Measurements from ENCODE around the gene PRR19.

PRR19 gene

DNA sequence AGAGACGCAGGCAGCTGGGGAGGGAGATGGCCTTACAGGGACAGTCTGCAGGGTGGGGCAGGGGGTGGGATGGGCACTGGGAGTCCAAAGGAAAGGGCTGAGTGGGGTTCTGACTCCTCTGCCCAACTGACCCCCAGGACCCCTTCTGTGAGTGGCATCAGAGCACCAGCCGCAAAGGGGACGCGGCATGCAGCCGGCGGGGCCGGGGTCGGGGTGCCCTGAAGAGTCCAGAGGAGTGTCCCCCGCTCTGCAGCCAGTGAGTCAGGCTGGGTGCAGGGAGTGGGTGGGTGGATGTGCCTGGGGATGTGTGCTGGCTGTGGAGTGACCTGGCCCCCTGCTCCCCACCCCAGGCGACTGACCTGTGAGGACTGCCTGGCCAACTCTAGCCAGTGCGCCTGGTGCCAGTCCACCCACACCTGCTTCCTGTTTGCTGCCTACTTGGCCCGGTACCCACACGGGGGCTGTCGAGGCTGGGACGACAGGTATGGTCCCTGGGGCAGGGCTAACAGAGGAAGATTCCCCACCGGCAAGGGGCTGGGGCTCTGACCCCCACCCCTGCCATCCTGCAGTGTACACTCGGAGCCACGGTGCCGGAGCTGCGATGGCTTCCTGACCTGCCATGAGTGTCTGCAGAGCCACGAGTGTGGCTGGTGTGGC lies 49.3 kb downstream of the PRR19 start:
- DNase-seq (ENCODE audit: low read depth in 1 of 2, low spot score in 1 of 2) = no peak
- Histone ChIP-seq H3K4me3 (replicated peaks; ENCODE audit: insufficient read depth, low read length) (no peak overlapping the region), H3K27me3 (ENCODE audit: insufficient read depth, poor library complexity, severe bottlenecking) (no peaks in the 10 kb centered on the region), H3K27ac (replicated peaks) (no peak overlapping the region)
- TF ChIP-seq GABPA (IDR thresholded peaks at IDR 0.05; ENCODE audit: low read depth) (no peak), POLR2AphosphoS5 (IDR thresholded peaks at IDR 0.05; ENCODE audit: low read depth) (no peak), SPI1 (IDR thresholded peaks at IDR 0.05; ENCODE audit: borderline replicate concordance, low read depth) (no peak)
- TF ChIP-seq, protein P1, sequence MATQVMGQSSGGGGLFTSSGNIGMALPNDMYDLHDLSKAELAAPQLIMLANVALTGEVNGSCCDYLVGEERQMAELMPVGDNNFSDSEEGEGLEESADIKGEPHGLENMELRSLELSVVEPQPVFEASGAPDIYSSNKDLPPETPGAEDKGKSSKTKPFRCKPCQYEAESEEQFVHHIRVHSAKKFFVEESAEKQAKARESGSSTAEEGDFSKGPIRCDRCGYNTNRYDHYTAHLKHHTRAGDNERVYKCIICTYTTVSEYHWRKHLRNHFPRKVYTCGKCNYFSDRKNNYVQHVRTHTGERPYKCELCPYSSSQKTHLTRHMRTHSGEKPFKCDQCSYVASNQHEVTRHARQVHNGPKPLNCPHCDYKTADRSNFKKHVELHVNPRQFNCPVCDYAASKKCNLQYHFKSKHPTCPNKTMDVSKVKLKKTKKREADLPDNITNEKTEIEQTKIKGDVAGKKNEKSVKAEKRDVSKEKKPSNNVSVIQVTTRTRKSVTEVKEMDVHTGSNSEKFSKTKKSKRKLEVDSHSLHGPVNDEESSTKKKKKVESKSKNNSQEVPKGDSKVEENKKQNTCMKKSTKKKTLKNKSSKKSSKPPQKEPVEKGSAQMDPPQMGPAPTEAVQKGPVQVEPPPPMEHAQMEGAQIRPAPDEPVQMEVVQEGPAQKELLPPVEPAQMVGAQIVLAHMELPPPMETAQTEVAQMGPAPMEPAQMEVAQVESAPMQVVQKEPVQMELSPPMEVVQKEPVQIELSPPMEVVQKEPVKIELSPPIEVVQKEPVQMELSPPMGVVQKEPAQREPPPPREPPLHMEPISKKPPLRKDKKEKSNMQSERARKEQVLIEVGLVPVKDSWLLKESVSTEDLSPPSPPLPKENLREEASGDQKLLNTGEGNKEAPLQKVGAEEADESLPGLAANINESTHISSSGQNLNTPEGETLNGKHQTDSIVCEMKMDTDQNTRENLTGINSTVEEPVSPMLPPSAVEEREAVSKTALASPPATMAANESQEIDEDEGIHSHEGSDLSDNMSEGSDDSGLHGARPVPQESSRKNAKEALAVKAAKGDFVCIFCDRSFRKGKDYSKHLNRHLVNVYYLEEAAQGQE (IDR thresholded peaks at IDR 0.05; ENCODE audit: insufficient replicate concordance, low read depth) = no peak
- TF ChIP-seq, protein P2, sequence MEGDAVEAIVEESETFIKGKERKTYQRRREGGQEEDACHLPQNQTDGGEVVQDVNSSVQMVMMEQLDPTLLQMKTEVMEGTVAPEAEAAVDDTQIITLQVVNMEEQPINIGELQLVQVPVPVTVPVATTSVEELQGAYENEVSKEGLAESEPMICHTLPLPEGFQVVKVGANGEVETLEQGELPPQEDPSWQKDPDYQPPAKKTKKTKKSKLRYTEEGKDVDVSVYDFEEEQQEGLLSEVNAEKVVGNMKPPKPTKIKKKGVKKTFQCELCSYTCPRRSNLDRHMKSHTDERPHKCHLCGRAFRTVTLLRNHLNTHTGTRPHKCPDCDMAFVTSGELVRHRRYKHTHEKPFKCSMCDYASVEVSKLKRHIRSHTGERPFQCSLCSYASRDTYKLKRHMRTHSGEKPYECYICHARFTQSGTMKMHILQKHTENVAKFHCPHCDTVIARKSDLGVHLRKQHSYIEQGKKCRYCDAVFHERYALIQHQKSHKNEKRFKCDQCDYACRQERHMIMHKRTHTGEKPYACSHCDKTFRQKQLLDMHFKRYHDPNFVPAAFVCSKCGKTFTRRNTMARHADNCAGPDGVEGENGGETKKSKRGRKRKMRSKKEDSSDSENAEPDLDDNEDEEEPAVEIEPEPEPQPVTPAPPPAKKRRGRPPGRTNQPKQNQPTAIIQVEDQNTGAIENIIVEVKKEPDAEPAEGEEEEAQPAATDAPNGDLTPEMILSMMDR (IDR thresholded peaks at IDR 0.05; ENCODE audit: insufficient read depth, low read length) = no peak

DNA sequence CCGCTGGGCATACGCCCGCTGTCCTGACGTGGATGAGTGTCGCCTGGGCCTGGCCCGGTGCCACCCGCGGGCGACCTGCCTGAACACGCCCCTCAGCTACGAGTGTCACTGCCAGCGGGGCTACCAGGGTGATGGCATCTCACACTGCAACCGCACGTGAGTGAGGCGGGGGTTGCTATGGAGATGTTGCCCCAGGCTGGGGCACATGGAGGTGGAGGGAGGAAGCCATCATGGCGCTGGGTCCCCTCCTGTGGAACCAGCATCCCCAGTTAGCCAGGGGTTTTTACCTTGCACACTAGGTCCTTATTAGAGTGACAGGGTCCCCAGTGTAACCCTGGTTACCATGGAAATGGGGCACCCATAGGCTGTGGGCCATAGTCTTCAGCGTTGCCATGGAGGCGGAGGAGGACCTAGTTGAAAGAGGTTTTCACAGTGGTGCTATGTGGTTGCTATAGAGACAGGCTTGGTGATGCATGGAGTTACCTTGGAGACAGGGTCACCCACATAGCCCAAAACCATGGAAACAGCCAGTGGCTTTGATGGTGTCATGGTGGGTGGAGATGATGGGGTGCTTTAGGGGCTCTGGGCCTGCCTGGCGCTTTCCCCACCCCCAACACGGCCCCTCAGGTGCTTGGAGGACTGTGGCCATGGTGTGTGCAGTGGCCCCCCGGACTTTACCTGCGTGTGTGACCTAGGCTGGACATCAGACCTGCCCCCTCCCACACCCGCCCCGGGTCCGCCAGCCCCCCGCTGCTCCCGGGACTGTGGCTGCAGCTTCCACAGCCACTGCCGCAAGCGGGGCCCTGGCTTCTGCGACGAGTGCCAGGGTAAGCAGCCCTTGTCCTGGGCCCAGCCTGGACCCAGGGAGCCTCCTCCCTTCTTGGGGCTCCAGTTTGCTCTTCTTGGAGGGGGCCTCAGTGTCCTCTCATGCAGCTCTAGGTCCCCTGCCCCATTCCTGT lies 50.6 kb downstream of the PRR19 start:
- no peaks in the 10 kb centered on the region for H3K27me3 ChIP-seq (ENCODE audit: insufficient read depth, poor library complexity, severe bottlenecking)
- TF ChIP-seq, protein P1 (IDR thresholded peaks at IDR 0.05; ENCODE audit: insufficient replicate concordance, low read depth) = no peak
- TF ChIP-seq GABPA (IDR thresholded peaks at IDR 0.05; ENCODE audit: low read depth) (no peak), POLR2AphosphoS5 (IDR thresholded peaks at IDR 0.05; ENCODE audit: low read depth) (no peak)
- no peak overlapping the region for H3K4me3 ChIP-seq (replicated peaks; ENCODE audit: insufficient read depth, low read length)
- no peak for DNase-seq (ENCODE audit: low read depth in 1 of 2, low spot score in 1 of 2)
- no peak overlapping the region for H3K27ac ChIP-seq (replicated peaks)

DNA sequence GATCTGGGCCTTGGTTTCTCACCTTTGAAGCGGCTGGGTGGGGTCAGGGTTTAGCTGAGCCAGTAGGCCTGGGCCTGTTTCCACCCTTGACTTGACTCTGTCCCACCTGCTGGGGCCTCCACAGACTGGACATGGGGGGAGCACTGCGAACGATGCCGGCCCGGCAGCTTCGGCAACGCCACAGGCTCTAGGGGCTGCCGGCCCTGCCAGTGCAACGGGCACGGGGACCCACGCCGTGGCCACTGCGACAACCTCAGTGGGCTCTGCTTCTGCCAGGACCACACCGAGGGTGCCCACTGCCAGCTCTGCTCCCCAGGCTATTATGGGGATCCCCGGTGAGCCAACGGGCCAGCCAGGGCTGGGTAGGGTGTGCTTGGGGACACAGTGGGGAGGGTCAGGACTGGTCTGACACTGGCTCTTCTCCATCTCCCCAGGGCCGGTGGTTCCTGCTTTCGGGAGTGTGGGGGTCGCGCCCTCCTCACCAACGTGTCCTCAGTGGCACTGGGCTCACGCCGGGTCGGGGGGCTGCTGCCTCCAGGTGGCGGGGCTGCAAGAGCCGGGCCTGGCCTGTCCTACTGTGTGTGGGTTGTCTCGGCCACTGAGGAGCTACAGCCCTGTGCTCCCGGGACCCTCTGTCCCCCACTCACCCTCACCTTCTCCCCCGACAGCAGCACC lies 51.5 kb downstream of the PRR19 start:
- TF ChIP-seq, protein P2 (IDR thresholded peaks at IDR 0.05; ENCODE audit: insufficient read depth, low read length) = no peak
- TF ChIP-seq GABPA (IDR thresholded peaks at IDR 0.05; ENCODE audit: low read depth) (no peak), POLR2AphosphoS5 (IDR thresholded peaks at IDR 0.05; ENCODE audit: low read depth) (no peak), SPI1 (IDR thresholded peaks at IDR 0.05; ENCODE audit: borderline replicate concordance, low read depth) (no peak)
- TF ChIP-seq, protein P1 (IDR thresholded peaks at IDR 0.05; ENCODE audit: insufficient replicate concordance, low read depth) = no peak
- H3K27ac ChIP-seq (replicated peaks) = no peak overlapping the region
- H3K4me3 ChIP-seq (replicated peaks; ENCODE audit: insufficient read depth, low read length) = no peak overlapping the region
- DNase-seq (ENCODE audit: low read depth in 1 of 2, low spot score in 1 of 2) = no peak
- no peaks in the 10 kb centered on the region for H3K27me3 ChIP-seq (ENCODE audit: insufficient read depth, poor library complexity, severe bottlenecking)

Measured in HL-60 (cell line).